ENCODE data around the gene ARPC1A.
A peak's percentile ranks its signal among the peaks of the same experiment; 100 is the strongest.

The ARPC1A gene

DNA sequence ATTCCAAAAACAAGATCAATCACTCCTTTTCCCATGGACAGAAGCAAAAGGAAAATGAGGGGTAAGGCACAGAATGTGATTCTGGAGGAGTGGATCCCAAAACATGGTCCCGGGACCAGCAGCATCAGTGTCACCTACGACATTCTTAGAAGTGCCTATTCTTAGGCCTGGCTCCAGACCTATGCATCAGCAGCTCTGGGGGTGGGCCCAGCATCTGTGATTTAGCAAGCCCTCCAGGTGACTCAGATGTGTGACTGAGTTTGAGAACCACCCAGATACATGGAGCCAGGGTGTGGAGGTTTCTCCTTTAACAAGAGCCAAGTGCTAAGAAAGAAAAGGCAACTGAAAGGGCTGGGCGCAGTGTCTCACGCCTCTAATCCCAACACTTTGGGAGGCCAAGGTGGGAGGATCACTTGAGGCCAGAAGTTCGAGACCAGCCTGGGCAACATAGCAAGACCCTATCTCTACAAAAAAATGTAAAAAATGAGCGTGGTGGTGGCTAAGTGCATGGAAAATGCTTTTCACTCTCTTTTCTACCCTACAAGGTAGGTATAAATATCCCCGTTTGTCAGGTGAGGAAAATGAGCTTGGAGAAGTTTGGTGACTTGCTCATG is 17.1 kb upstream of the ARPC1A start:
- TF ChIP-seq, protein P1, sequence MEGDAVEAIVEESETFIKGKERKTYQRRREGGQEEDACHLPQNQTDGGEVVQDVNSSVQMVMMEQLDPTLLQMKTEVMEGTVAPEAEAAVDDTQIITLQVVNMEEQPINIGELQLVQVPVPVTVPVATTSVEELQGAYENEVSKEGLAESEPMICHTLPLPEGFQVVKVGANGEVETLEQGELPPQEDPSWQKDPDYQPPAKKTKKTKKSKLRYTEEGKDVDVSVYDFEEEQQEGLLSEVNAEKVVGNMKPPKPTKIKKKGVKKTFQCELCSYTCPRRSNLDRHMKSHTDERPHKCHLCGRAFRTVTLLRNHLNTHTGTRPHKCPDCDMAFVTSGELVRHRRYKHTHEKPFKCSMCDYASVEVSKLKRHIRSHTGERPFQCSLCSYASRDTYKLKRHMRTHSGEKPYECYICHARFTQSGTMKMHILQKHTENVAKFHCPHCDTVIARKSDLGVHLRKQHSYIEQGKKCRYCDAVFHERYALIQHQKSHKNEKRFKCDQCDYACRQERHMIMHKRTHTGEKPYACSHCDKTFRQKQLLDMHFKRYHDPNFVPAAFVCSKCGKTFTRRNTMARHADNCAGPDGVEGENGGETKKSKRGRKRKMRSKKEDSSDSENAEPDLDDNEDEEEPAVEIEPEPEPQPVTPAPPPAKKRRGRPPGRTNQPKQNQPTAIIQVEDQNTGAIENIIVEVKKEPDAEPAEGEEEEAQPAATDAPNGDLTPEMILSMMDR (conservative IDR thresholded peaks at IDR 0.05; ENCODE audit: control insufficient read depth, insufficient read depth, low read depth, low read length) = no peak
- no peak overlapping the region for H3K4me3 ChIP-seq (ENCODE audit: control insufficient read depth, low read depth, low read length)
- DNase-seq (ENCODE audit: low read depth) = peak; percentile 78

DNA sequence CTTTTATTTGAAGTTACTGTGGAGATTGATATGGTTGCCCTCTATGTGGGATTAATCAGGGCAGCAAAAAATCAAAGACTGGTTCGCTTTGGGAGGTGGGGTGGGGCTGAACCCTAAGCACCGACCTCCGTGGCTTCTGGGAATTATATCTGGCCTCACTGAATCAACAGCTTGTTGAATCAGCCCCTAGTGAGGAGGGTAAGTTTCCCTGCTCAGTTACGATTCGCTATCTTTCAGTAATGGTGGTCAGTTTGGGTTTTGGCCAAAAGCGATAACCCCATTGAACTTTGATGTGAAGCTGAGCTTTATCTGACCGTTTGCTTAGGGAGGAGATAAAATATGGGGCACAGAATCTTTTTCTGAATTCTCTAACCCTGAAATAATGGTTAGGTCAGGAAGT is 16.6 kb upstream of the ARPC1A start:
- H3K4me3 ChIP-seq (ENCODE audit: control insufficient read depth, low read depth, low read length) = no peak overlapping the region
- TF ChIP-seq, protein P1 (conservative IDR thresholded peaks at IDR 0.05; ENCODE audit: control insufficient read depth, insufficient read depth, low read depth, low read length) = no peak
- DNase-seq (ENCODE audit: low read depth) = no peak

DNA sequence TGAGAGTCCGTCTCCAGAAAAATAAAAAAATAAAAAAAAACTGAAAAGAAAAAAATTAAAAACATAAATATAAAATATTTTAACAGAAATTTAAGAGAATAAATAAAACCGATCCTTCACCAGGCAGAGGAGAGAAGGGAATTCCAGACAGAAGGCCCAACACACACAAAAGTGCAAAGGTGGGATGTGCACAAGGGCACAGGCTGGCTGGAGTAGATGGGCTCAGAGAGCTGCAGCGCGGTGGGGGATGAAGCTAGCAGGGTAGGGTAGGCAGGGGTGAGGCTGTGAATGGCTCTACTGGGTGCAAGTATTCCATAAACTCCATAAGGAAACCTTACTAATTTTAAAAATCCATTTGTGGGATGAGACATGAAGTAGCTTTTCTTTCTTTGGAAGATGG is 15.7 kb upstream of the ARPC1A start:
- H3K4me3 ChIP-seq (ENCODE audit: control insufficient read depth, low read depth, low read length) = no peak overlapping the region
- TF ChIP-seq, protein P1 (conservative IDR thresholded peaks at IDR 0.05; ENCODE audit: control insufficient read depth, insufficient read depth, low read depth, low read length) = no peak
- no peak for DNase-seq (ENCODE audit: low read depth)

DNA sequence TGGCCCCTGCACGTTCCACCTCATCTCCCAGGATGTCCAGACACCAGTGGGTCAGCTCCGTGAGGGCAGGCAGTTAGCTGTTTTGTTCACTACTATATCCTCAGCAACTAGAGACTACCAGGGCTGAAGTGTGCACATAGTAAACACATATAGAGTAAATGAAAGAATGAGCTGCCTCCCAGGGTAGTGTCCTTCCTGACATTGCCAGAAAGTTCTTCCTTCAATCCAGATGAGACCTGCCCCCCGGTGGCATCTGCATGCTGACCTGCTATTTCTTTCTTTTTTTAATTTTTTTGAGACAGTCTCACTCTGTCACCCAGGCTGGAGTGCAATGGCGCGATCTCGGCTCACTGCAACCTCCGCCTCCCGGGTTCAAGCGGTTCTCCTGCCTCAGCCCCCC is 14.0 kb upstream of the ARPC1A start:
- H3K4me3 ChIP-seq (ENCODE audit: control insufficient read depth, low read depth, low read length) = no peak overlapping the region
- DNase-seq (ENCODE audit: low read depth) = no peak
- TF ChIP-seq, protein P1 (conservative IDR thresholded peaks at IDR 0.05; ENCODE audit: control insufficient read depth, insufficient read depth, low read depth, low read length) = peak; percentile 3

DNA sequence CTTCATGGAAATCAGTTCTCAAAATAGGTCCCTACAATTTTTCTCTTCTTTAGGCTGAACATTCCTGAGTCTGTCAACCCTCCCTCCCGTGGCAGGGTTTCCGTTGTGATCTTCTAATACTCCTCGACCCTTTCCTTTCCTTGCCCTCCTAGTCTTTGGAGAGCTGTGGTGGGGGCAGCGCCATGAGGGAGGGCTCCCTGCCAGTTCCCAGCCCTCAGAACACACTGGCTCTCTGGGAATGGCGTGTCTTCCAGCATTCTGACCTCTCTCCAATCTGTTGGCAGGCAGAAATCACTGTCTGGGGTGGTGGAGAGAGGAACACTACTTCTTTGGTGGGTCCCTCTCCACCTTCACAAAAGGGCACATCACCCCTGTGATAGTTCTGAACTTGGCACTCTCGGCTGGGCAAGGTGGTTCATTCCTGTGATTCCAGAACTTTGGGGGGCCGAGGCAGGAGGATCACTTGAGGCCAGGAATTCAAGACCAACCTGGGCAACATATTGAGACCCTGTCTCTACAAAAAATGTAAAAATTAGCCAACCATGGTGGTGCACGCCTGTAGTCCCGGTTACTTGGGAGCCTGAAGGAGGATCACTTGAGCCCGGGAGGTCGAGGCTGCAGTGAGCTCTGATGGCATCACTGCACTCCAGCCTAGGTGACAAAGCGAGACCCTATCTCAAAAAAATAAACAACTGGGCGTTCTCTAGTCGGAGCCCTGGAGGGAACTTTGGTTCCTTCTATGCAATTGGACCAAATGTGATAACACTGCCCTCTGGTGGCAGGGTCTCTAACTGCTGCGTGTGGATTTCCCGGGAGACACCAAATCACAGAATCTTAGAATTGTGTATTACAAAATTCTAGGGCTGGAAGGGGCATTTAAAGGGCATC is 13.1 kb upstream of the ARPC1A start:
- no peak overlapping the region for H3K4me3 ChIP-seq (ENCODE audit: control insufficient read depth, low read depth, low read length)
- peak; percentile 62 for DNase-seq (ENCODE audit: low read depth)
- TF ChIP-seq, protein P1 (conservative IDR thresholded peaks at IDR 0.05; ENCODE audit: control insufficient read depth, insufficient read depth, low read depth, low read length) = peak; percentile 94

DNA sequence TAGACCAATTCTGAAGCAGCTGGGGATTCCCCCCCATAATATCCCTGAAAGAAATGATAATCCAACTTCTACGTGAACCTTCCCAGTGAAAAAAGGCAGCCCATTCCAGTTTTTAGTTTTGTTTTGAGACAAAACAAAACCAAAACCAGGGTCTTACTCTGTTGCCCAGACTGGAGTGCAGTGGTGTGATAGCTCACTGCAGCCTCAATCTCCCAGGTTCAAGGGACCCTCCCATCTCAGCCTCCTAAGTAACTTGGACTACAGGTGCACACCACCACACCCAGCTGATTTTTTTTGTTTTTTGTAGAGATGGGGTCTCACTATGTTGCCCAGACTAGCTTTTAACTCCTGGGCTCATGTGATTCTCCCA is 12.5 kb upstream of the ARPC1A start:
- DNase-seq (ENCODE audit: low read depth) = no peak
- H3K4me3 ChIP-seq (ENCODE audit: control insufficient read depth, low read depth, low read length) = no peak overlapping the region
- TF ChIP-seq, protein P1 (conservative IDR thresholded peaks at IDR 0.05; ENCODE audit: control insufficient read depth, insufficient read depth, low read depth, low read length) = no peak
